GM23338 (cell line): ENCODE data around the gene LDLRAD3. TPM values are rescaled to one million over a fixed set of nuclear protein-coding genes. Genes with fewer than 3 reads are reported as not detected.

ENCODE experiments used
- ATAC-seq: fragments of 200-7000 bp; cut with Tn5 transposase; 3 replicates; pipeline ENCODE4 v1.9.1; 2020
- DNase-seq: peaks from one replicate; pipeline ENCODE4 v3.0.0-alpha.2; 2015; ENCODE audit warnings: low spot score
- H2AFZ ChIP-seq: fragments of 200-600 bp; sonication (generic); 2 replicates; pipeline ENCODE4 v1.8.0; 2016; ENCODE audit warnings: antibody characterized with exemption, mild to moderate bottlenecking, moderate library complexity
- H3F3A ChIP-seq: fragments of 200-600 bp; sonication (generic); replicated peaks from 2 replicates; pipeline ENCODE4 v1.8.0; 2017; ENCODE audit warnings: antibody characterized with exemption, mixed run types, low read depth
- H3K27ac ChIP-seq: fragments of 200-600 bp; sonication (generic); 2 replicates; pipeline ENCODE4 v1.6.1; 2016; ENCODE audit warnings: low read depth
- H3K27me3 ChIP-seq: fragments of 200-600 bp; sonication (generic); 2 replicates; pipeline ENCODE4 v1.8.0; 2016; ENCODE audit warnings: mild to moderate bottlenecking, mixed run types, moderate library complexity; ENCODE audit not compliant: insufficient read depth
- H3K36me3 ChIP-seq: fragments of 200-600 bp; sonication (generic); 2 replicates; pipeline ENCODE4 v1.8.0; 2016; ENCODE audit warnings: mild to moderate bottlenecking; ENCODE audit not compliant: insufficient read depth
- H3K4me1 ChIP-seq: fragments of 200-600 bp; sonication (generic); 2 replicates; pipeline ENCODE4 v1.8.0; 2016; ENCODE audit warnings: mild to moderate bottlenecking, moderate library complexity; ENCODE audit not compliant: insufficient read depth
- H3K4me2 ChIP-seq: fragments of 200-600 bp; sonication (generic); 2 replicates; pipeline ENCODE4 v1.7.1; 2017; ENCODE audit warnings: mixed run types
- H3K4me3 ChIP-seq: fragments of 200-600 bp; sonication (generic); 2 replicates; pipeline ENCODE4 v1.6.1; 2016; ENCODE audit warnings: mixed run types
- H3K79me2 ChIP-seq: fragments of 200-600 bp; sonication (generic); replicated peaks from 2 replicates; pipeline ENCODE4 v1.8.0; 2017; ENCODE audit warnings: mild to moderate bottlenecking; ENCODE audit not compliant: insufficient read depth
- H3K9me2 ChIP-seq: fragments of 200-600 bp; sonication (generic); 2 replicates; pipeline ENCODE4 v1.8.0; 2017; ENCODE audit not compliant: insufficient read depth
- H4K20me1 ChIP-seq: fragments of 200-600 bp; sonication (generic); replicated peaks from 2 replicates; pipeline ENCODE4 v1.8.0; 2017; ENCODE audit warnings: mild to moderate bottlenecking; ENCODE audit not compliant: insufficient read depth
- H3K27ac Mint-ChIP-seq: 2 replicates; pipeline ENCODE4 v1.8.0; 2020; ENCODE audit warnings: inconsistent platforms, mild to moderate bottlenecking, moderate library complexity, mixed read lengths
- H3K27me3 Mint-ChIP-seq: 3 replicates; pipeline ENCODE4 v1.8.0; 2022; ENCODE audit warnings: low read depth, mild to moderate bottlenecking, moderate library complexity, mixed read lengths, inconsistent platforms; ENCODE audit not compliant: insufficient read depth, poor library complexity
- H3K36me3 Mint-ChIP-seq: 3 replicates; pipeline ENCODE4 v1.8.0; 2021; ENCODE audit warnings: low read depth, mild to moderate bottlenecking, inconsistent platforms, moderate library complexity, mixed read lengths
- H3K4me1 Mint-ChIP-seq: 3 replicates; pipeline ENCODE4 v1.8.0; 2020; ENCODE audit warnings: mild to moderate bottlenecking, inconsistent platforms, mixed read lengths
- H3K4me3 Mint-ChIP-seq: 3 replicates; pipeline ENCODE4 v1.8.0; 2021; ENCODE audit warnings: moderate library complexity, mild to moderate bottlenecking, inconsistent platforms, mixed read lengths
- H3K9me3 Mint-ChIP-seq: 3 replicates; pipeline ENCODE4 v1.8.0; 2020; ENCODE audit warnings: moderate library complexity, mild to moderate bottlenecking, inconsistent platforms, mixed read lengths
- NANOG ChIP-seq: IDR thresholded peaks from 2 replicates; pipeline ENCODE4 v1.6.1; 2016; ENCODE audit warnings: antibody characterized with exemption, borderline replicate concordance
- POLR2AphosphoS5 ChIP-seq: IDR thresholded peaks from 2 replicates; pipeline ENCODE4 v1.6.1; 2016; ENCODE audit warnings: antibody characterized with exemption, low read depth
- ZNF331 ChIP-seq: fragments of 250-450 bp; sonication (Bioruptor Pico); IDR thresholded peaks from 2 replicates; pipeline ENCODE4 v1.5.0; 2020; ENCODE audit warnings: low read depth, mild to moderate bottlenecking, moderate library complexity
- ZNF462 ChIP-seq: fragments of 250-450 bp; sonication (Bioruptor Pico); IDR thresholded peaks from 2 replicates; pipeline ENCODE4 v1.5.0; 2020; ENCODE audit warnings: mild to moderate bottlenecking, moderate library complexity
- polyA plus RNA-seq: library from polyadenylated mRNA; unstranded; fragments of >200 nt; fragmentation: Nextera tagmentation; extraction: Ambion mirVana; gene quantifications from 2 replicates; pipeline ENCODE4 v1.2.1, GENCODE V29; 2016
- total RNA-seq: library from RNA; depleted of rRNA; stranded (reverse); fragments of >200 nt; shearing (Covaris generic); gene quantifications from 2 replicates; pipeline ENCODE4 v1.2.3, GENCODE V29; 2014
- TF ChIP-seq, protein P1 (sequence below): IDR thresholded peaks from one replicate; pipeline ENCODE4 v1.6.1; 2018; ENCODE audit warnings: antibody characterized with exemption; ENCODE audit not compliant: unreplicated experiment

LDLRAD3 gene
- total and polyA plus RNA-seq, 2 experiments from 2014 or later: 8.5 to 19.4 TPM

GRCh38 chr11:36273110-36273509, 329.2 kb downstream of the LDLRAD3 start:
- Histone ChIP-seq H3F3A (no peaks in the 10 kb centered on the region), H3K79me2 (no peaks in the 10 kb centered on the region), H2AFZ (no peak overlapping the region), H3K9me2 (no peaks in the 10 kb centered on the region), H3K36me3 (no peaks in the 10 kb centered on the region), H3K27ac (no peak overlapping the region), H3K27me3 (no peaks in the 10 kb centered on the region), H3K4me3 (no peak overlapping the region), H3K4me1 (no peaks in the 10 kb centered on the region), H3K4me2 (no peak overlapping the region), H4K20me1 (no peaks in the 10 kb centered on the region)
- Mint-ChIP-seq H3K27ac (no peak overlapping the region), H3K4me1 (no peaks in the 10 kb centered on the region), H3K4me3 (no peak overlapping the region), H3K36me3 (peaks cover 9% of the 10 kb centered on the region), H3K9me3 (no peaks in the 10 kb centered on the region), H3K27me3 (peaks cover 6% of the 10 kb centered on the region)
- ATAC-seq: no peak
- TF ChIP-seq ZNF331 (no peak), POLR2AphosphoS5 (no peak), NANOG (no peak)
- no peak for DNase-seq

DNA sequence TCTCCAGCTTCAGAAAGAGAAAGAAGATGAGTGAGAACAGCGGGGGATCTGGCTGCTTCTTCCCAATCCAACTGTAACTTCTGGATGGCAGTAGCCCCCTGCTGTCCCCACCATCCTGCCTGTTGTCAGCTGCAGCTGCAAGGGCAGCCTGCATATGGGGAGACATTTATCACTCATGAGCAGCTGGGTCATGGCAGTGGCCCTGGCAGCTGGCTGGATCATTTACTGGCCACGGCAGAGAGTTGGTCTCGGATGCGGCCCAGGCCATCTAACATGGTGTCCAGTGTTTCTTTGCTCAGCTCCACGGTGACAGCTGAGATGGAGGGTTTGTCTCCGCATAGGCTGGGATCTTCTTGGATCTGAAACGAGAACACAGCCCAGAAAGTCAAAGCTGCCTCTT, 330.6 kb downstream of the LDLRAD3 start:
- no peaks in the 10 kb centered on the region for H3K4me1 Mint-ChIP-seq
- no peak overlapping the region for H2AFZ ChIP-seq
- no peak for ATAC-seq

More for the DNA sequence above, 330.6 kb downstream of the LDLRAD3 start:
- Histone ChIP-seq H3K27ac (no peak overlapping the region), H3K79me2 (no peaks in the 10 kb centered on the region), H3K4me1 (no peaks in the 10 kb centered on the region), H3K4me3 (no peak overlapping the region), H3K9me2 (no peaks in the 10 kb centered on the region), H3F3A (no peaks in the 10 kb centered on the region), H3K27me3 (no peaks in the 10 kb centered on the region), H4K20me1 (no peaks in the 10 kb centered on the region), H3K4me2 (no peak overlapping the region), H3K36me3 (no peaks in the 10 kb centered on the region)
- no peak overlapping the region for H3K27ac Mint-ChIP-seq
- no peak overlapping the region for H3K4me3 Mint-ChIP-seq
- H3K9me3 Mint-ChIP-seq: no peaks in the 10 kb centered on the region
- H3K36me3 Mint-ChIP-seq: peaks cover 9% of the 10 kb centered on the region
- H3K27me3 Mint-ChIP-seq: peaks cover 6% of the 10 kb centered on the region
- TF ChIP-seq, protein P1, sequence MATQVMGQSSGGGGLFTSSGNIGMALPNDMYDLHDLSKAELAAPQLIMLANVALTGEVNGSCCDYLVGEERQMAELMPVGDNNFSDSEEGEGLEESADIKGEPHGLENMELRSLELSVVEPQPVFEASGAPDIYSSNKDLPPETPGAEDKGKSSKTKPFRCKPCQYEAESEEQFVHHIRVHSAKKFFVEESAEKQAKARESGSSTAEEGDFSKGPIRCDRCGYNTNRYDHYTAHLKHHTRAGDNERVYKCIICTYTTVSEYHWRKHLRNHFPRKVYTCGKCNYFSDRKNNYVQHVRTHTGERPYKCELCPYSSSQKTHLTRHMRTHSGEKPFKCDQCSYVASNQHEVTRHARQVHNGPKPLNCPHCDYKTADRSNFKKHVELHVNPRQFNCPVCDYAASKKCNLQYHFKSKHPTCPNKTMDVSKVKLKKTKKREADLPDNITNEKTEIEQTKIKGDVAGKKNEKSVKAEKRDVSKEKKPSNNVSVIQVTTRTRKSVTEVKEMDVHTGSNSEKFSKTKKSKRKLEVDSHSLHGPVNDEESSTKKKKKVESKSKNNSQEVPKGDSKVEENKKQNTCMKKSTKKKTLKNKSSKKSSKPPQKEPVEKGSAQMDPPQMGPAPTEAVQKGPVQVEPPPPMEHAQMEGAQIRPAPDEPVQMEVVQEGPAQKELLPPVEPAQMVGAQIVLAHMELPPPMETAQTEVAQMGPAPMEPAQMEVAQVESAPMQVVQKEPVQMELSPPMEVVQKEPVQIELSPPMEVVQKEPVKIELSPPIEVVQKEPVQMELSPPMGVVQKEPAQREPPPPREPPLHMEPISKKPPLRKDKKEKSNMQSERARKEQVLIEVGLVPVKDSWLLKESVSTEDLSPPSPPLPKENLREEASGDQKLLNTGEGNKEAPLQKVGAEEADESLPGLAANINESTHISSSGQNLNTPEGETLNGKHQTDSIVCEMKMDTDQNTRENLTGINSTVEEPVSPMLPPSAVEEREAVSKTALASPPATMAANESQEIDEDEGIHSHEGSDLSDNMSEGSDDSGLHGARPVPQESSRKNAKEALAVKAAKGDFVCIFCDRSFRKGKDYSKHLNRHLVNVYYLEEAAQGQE: no peak
- no peak for TF ChIP-seq ZNF462
- no peak for DNase-seq
